ENCODE measurements around the gene PRKCA. TPM values are rescaled to one million over a fixed set of nuclear protein-coding genes. Genes with fewer than 3 reads are reported as not detected.

The PRKCA gene
- total RNA-seq, 1 donor from 2014 or later = 5.4 TPM

DNA sequence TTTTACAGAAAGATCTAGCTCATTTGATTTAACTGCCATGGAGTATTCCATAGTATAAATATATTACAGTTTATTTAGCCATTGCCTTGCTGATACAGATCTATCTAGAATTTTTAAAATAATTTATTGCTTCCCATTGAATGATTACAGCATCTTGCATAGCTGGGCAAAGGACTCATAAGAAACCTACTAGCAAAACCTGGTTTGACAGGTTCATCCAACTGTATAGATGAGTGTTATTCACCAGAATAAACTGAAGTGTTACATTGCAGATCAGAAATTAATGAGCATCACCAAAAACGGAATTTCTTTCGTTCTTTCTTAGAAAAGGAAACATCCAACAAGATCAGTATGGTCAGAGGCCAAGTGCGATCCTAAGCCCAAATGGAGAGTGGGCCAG, 330.3 kb downstream of the PRKCA start:
- no peak for DNase-seq

DNA sequence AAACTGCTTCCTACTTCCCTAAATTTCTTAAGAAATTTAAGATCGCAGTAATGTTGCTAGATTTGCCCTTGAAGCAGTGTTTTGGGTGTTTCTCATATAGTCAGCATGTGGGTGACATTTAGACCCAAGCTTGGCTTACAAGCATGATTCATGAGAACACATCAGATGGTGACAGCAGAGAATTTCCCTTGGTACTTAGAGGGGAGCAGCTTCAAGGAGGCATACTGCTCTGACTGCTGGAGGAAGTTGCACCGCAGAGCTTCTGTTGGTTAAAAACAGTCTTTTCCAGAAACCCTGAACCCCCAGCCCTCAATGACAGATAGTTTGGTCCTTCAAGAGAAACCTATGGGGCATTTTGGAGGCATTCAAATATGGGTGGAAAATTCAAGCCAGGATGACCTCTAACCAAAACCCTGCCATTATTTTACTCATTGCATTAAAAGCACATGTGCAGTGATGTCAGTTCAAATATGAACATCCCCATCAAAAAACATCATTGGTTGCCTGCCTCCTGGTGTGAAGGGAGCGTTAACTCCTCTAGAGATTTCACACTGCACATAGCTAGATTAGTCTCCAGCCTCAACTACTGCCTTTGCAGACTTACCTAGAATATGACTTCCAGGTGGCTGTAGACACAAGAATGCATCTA, 331.0 kb downstream of the PRKCA start:
- DNase-seq = no peak

DNA sequence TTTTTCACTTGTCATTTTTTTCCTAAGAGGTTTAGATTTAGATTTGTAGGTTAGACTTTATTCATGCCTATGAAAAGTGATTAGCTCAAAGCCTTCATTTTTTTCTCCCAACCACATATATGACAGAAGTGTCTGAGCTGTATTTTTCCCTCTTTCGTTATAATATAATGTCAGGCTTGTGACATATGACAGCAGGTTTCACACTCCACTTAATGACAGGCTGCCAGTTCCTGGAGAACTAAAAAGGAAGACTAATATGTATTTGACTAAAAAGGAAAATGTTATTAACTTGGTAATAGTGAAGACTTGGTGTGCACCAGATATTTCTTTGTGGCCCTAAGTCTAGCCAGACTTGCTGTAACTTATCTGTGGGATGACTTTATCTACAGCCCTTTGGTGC, 331.8 kb downstream of the PRKCA start:
- DNase-seq = no peak

DNA sequence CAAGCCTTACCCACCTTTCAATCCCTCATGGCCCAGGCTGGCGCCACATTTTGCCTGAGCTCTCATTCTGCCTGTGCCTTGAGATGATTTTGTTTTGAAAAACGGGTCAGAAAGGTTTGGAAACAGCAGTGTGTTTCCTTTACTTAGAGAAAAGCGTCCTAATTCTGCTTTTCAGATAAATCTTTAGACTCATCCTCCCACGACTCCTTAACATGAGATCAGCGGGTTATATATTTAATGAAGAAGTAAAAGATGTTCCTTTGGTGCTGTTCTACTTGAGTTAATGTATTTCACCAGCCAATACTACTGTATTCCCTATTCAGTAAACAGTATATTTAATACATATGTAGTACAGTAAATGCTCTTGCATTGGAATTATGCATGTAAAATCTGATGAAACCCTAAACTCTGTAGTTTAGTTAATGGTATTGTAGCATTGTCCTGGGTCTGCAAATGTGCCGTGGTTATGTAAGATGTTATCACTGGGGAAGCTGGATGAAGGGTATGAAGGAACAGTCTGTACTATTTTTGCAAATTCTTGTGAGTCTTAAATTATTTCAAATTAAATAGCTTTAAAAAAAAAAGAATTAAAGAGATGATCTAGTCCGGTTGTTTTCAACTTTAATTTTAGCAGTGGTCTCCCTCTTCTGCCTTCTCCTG, 333.1 kb downstream of the PRKCA start:
- no peak for DNase-seq

DNA sequence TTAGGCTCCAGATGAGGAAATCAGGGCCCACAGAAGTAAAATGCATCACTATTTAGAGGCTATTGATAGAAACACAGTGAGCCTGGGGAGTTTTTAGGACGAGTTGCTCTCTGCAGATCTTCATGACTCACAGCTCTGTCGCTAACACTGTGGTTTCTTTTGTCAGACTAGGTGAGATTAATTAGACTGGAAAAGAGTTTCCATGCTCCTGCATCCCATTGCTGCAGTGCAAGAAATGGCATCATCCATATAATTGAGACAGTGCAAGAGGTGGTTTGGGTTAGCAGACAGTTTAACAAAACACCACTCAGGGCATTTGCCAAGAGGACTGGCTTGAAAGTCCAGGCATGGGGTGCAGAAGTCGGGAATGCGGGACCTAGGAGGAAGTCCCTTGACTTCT, 333.7 kb downstream of the PRKCA start:
- no peak for DNase-seq

DNA sequence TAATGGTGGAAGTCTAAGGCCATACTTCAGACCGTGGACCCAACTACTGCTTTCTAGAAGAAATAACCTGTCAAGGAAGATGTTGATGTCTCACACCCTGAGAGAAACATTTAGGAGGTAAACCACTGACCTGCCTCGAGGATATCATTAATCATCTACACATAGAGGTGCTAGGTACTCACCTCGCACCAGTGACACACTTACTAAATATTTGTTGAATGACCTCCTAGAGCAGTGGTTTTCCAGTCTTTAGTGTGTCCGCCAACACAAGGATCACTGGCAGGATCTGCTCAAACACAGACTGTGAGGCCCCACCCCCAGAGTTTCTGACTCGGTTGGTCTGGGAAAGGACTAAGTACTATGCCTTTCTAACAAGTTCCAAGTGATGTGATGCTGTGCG, 335.1 kb downstream of the PRKCA start:
- no peak for DNase-seq

DNA sequence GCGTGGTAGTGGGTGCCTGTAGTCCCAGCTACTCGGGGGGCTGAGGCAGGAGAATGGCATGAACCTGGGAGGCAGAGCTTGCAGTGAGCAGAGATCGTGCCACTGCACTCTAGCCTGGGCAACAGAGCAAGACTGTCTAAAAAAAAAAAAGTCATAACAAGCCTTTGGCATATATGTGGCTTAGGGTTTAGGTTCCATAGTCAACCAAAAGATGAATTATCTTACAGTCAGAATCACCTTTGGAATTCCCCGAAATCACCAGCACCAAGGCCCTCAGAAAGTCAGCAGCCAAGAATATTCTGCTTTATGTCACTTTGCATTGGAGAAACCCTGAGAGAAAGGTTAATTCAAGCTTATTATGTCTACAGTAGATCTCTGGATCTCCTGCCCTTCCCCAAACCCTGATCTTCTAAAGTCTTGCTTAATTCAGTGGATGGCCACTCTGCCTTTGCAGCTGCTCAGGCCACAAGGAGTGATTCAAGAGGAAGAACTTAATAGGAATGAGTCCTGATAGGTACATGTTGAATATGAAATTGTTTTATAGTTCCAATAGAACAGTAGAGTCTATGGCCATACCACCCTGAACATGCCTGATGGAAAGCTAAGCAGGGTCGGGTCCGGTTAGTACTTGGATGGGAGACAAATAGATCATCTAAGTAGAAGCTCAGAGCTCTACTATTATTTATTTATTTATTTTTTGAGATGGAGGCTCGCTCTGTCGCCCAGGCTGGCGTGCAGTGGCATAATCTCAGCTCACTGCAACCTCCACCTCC, 336.5 kb downstream of the PRKCA start:
- DNase-seq = no peak

DNA sequence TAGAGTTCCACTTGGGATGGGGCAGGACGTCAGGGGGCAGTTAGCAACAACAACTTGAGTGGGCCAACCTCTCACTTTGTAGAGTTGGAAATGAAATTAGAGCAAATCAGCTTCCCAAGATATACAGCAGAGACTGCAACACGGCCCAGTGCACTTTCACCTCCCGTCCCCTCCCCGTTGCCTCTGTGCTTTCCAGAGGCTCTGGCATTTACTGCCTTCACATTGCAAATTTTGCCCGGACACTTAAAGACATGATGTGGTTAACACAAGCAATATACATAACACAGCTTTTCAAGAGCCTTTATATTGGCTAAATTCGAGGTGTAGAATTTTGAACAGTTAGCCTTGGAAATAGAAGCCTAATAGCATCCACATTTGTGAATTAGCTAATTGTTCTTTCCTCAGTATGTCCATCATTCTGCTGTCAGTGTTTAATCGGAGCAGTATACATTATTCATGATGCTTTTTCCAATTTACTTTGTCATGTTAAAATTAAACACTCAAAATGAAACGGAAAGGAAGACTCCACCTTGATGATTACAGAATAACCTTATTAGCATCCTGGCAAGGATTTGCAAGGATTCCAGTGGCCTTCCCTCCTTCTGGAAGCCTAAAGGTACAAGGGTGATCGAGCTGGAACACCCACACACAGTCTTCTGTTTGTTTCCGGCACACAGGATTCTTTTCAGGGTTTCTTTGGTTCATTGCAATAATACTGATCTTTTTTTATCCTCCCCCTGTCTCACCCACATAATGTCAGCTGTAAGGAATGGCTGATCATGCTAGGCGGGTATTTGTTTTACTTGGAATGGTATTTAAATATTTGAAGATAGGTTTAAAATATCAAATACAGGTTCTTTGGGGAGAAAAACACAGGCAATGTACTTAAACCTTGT, 341.6 kb downstream of the PRKCA start:
- DNase-seq = no peak

DNA sequence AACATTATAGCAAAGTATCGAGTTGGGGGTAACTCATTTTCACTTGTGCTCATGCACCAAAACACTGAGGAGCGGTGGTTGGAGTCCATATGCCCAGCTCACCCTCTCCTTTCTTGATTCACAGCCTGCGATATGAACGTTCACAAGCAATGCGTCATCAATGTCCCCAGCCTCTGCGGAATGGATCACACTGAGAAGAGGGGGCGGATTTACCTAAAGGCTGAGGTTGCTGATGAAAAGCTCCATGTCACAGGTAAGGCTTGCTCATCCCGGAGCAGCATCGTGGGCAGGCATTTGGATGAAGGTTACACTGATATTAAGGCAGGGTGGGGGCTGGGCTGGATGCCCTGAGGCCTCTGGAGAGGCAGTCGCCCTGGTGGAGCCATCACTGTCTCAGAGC, 342.8 kb downstream of the PRKCA start:
- DNase-seq = no peak

DNA sequence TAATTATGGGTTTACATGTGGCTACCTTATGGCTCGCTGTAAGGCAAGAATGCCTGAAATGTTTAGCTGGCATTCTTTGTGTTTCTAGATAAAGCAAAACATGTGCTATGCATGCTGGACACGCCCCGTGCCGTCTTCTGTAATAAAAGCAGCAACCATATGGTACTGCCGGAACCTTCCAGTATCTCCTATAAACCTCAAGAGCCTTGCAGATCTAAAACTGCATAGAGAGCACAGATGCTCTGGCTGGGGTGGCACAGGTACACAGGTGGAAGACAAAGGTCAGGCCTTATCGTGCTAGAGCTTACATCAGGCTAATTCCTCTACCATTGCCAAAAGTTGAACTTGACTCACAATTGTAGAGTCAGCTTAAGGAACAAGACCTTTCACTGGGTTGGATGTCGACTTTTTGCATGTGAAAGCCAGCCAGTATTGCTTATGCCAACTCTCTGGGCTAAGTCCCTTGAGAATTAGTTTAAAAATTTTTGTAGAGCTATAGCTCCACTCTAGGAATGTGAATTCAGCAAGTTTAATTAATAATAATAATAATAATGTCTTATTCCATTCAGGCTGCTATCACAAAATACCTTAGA, 345.1 kb downstream of the PRKCA start:
- no peak for DNase-seq

DNA sequence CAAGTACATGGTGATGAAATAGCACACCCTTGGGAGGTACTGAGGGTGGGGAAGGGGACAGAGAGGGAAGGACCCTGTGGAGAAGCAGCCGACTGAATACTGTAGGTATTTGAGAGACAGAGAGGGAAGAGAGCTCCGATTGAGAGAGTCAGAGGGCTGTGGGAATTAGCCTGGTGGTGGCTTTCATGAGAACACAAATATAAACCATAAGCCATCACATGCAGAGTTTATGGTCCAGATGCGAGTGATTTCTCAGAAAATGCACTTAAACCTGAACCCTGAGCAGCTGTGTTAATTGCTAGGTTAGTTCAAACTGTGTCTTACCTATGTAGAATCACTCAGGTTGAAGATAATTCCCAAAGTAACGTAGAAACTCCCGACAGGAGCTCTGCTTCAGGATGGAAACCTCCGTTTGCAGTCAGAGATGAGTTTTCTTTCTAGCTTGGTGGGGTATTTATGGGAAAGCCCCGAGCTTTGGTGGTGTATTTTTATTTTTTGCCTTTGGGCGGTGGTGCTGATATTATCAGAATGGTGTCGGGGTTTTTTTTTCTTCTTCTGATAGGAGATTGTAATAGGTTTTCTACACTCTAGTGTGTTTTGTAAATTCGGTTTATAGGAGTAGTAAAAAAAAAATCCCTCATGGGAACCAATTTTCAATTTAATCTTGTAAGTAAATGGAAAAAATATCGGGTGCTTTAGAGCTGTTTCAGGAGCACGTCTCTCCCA, 347.6 kb downstream of the PRKCA start:
- DNase-seq = no peak

DNA sequence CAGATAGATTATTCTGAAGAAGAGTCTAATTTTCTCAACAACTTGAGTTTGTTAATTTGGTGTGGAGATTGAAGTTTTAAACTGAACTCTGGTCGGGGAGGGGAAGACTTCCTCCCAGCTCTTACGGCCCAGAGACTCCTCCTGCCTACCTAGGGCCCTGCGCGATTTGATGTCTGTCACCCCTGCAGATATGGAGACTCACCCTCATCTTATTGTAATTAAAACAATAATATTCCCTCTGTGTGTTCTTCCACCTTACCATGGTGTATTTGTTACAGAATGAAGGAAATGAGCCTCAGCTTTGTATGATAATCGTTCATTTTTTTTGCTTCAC, 348.1 kb downstream of the PRKCA start:
- no peak for DNase-seq

DNA sequence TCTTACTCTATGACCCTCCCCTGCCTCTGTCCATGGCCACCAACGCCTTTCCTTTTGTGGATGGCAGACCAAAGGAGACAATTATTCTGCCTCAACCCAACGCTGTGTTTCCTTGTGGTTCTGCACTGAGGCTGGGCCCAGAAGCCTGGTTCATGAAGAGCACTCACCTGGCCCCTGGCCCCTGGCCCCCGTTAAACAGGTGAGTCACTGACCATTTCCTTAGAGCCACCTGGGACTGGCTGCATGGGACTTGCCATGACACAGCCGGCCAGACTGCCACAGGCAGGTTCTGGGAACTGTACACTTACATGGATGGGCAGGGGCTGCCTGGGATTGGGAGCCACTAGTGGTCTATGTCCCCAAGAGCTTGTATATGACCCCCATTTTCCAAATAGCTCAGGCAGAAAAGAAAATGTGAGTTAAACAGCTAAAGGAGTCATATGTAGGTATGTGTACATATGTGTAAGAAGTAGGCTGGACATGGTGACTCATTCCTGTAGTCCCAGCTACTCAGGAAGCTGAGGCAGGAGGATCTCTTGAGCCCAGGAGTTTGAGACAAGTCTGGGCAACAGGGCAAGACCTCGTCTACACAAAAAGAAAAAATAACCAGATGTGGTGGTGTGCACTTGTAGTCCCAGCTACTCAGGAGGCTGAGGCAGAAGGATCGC, 350.6 kb downstream of the PRKCA start:
- DNase-seq = peak; percentile 36

DNA sequence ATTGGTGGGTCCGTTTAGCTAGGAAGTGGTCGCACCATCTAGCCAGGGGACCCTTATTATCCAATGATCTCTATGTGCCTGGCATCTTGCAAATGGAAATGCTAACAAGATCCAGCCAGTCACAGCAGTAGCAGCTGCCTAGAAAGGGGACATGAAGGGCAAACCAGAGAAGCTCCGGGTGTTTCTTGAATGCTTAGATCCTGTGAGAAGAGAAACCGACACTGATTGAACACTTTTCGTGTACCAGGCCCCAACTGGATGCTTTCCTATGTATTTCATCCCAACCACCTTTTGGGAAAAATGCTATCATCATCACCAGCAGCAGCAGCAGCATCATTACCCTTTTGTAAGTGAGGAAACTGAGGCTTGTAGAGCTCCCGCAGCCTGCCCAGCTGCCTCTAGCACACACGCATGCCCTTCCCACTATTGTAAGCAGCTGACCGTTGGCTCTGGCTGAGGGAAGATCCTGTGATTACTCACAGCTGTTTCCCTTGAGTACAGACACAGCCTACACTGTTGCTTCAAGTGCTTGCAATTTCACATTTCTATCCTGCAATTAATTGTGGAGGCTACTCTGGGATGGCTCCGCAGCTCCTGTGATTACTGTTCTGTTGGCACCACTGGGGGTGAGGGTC, 351.8 kb downstream of the PRKCA start:
- DNase-seq = peak; percentile 82

DNA sequence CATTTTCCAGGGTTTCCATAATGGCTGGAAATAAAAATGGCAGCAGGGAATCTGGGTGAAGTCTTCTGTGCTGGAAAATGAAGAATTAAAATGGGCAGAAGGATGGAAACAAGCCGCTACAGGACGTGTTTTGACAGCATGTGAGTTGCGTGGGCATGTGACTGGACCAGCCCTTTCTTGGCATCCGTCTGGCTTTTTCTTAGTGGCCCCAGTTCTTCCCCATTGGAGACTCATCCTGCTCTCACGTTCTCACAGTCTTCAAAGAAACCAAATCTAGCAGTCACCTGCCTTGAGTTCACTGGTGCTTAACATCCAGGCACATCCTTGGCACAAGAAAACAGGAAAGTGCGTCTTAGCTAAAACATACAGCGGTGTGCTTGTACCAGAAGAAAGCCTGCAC, 352.4 kb downstream of the PRKCA start:
- no peak for DNase-seq

DNA sequence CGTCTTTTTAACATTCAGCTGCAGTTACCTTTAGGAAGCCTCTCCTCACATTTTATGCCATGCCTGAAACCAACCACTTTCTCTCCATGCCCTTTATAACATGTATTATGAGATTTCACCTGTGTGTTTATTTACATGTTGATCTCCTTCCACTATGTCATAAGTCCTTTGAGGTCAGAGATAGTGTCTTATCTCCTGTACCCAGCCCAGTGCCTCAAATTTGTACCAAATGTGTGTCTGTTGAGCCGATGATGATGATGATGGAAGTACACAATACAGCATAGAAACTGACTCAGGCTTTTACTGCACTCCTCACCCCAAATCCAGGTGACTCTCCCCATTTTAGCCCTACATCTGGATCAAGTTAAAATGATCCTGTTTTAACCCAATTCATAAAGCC, 353.0 kb downstream of the PRKCA start:
- DNase-seq = no peak

DNA sequence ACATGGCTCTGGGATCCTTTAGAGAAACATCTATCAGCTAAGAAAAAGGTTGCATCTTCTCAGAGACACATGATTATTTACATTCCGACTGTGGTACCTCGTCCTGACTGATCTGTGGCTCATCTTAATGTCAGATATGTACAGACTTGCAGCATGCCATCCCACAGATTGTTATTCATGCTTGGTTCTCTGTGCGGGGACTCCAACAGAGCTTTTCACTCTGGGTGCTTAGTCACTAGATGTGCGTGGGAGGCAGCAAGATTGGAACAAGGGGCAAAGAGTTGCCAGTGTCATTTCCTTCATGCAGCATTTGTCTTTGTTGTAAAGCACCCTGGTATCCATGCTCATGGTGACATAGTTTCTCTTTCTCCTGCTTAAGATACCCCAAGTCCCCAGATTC, 353.4 kb downstream of the PRKCA start:
- peak; percentile 54 for DNase-seq

DNA sequence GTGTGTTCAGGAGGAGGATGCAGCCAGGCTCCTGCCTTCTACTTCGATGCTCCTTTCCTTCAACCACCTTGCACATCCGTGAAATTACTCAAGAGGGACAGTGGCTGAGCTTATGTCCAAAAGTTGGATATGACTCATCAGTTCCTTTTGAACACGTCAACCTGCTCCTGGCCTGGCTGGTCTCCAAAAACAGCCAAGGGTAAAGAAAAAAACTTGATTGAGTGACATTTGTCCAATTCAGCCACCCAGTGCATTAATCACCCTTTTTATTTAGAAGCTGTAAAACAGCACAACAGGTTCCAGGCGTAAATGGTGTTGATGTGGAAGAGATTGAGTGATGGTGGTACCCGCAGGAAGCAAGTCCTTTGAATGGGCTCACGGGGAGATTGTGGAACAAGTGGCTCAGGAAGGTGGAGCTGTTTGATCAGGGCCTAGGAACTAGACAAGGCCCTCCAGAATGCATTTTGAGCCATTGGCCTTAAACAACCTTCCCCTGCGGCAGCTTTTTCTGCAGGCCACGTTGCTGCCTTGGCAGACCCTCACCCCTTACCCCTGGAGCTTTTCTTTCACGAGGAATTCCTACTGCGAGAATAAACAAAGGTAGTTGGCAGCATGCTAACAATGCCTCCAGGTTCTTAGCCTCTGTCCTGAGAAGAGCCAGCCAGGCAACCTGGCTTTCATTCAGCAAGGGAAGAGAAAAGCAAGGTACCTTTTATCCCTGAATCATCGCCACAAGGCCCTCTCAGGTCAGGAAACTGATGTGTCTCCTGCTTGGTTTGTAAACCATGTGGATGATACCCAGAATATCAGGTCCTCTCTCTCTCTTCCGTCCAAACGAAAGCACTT, 359.2 kb downstream of the PRKCA start:
- peak; percentile 78 for DNase-seq

DNA sequence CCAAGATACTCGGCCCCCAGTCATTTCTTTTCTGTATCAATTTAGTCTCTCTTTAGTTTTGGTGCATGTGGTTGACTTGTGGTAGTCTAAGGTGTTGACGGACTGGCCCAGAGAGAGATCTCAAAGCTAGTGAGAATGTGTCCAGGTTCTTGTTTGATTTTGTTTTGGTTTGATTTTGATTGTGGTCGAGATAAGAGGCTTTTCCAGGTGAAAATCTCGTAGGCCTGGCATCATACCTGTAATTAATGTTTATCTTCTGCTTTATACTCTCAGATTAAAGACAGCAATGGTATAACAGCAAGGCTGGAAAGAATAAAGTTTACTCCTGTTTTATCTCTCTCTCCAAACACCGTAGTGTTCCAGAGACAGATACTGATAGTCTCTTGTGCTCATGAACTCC, 360.1 kb downstream of the PRKCA start:
- DNase-seq = no peak

DNA sequence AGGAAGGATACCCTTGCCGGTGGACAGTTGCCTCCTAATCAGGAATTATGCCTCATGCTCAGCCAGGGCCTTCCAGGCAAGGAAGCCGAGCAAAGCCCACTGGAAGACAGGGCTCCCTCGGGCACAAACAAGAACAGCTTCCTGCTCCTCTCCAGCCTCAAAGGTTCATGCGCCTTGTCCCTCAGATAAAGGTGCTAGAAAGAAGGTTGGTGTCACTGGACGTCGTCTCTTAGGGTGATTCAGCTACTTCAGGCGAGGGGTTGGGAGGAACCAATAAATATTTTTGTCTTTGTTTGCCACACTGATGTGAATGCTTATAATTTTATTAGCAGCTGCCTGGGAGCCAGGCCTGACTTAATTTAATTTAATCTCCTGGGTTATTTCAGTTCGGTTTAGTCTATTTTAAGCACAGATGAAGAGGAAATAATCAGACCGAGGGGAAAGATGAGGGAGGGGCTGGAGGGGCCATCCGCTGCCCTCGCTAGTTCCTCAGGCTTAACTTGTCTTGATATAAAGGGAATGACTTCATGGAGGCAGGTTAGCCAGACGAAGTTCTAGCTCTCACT, 360.7 kb downstream of the PRKCA start:
- no peak for DNase-seq
